Panc1 (cell line): ENCODE measurements around the gene KCNQ1OT1. TPM values are rescaled to one million over a fixed set of nuclear protein-coding genes. Genes with fewer than 3 reads are reported as not detected.

ENCODE experiments used
- ATAC-seq: fragments of 200-7000 bp; cut with Tn5 transposase; 2 replicates; pipeline ENCODE4 v1.9.1; 2020; ENCODE audit warnings: mild to moderate bottlenecking, moderate library complexity
- BruUV-seq: library from RNA; stranded (reverse); fragments of 400-500 nt; replicated peaks from 2 replicates; lab custom pipeline; 2021; lab: Mats Ljungman, UMichigan
- CTCF ChIA-PET: fragments of 300-600 bp; sonication (Branson Sonifier 250); formaldehyde crosslinking; loops from one replicate; lab custom pipeline; 2022; ENCODE audit warnings: antibody characterized with exemption; lab: Charles Lee
- POLR2A ChIA-PET: fragments of 300-600 bp; sonication (Branson Sonifier 250); formaldehyde crosslinking; loops from one replicate; lab custom pipeline; 2022; ENCODE audit warnings: antibody characterized with exemption; lab: Charles Lee
- DNase-seq: peaks from one replicate; pipeline ENCODE4 v3.0.0-alpha.2; 2010; ENCODE audit warnings: low read depth, low spot score
- H3K27ac ChIP-seq: 2 replicates; pipeline ENCODE4 v1.5.1; 2011; ENCODE audit warnings: mild to moderate bottlenecking, low read length, inconsistent platforms
- H3K27me3 ChIP-seq: fragments of 200-500 bp; sonication (Bioruptor generic); 2 replicates; pipeline ENCODE4 v1.6.0; 2014; ENCODE audit warnings: low read length, inconsistent platforms; ENCODE audit not compliant: control insufficient read depth, insufficient read depth
- H3K36me3 ChIP-seq: fragments of 200-500 bp; sonication (Bioruptor generic); 2 replicates; pipeline ENCODE4 v1.5.1; 2014; ENCODE audit warnings: inconsistent platforms, mild to moderate bottlenecking, low read length, moderate library complexity; ENCODE audit not compliant: control insufficient read depth, insufficient read depth
- H3K4me1 ChIP-seq: 2 replicates; pipeline ENCODE4 v1.5.1; 2011; ENCODE audit warnings: inconsistent platforms, mild to moderate bottlenecking, low read length, moderate library complexity; ENCODE audit not compliant: control insufficient read depth, insufficient read depth
- H3K4me3 ChIP-seq, 2 experiments: 2 replicates each; pipeline ENCODE4 v1.5.1; 2011 to 2012; ENCODE audit warnings: low read depth in 2 of 2, low read length in 2 of 2, mild to moderate bottlenecking in 2 of 2, inconsistent platforms in 1 of 2, moderate library complexity in 1 of 2
- H3K9me3 ChIP-seq: fragments of 200-500 bp; sonication (Bioruptor generic); 2 replicates; pipeline ENCODE4 v1.5.1; 2014; ENCODE audit warnings: low read depth, mild to moderate bottlenecking, inconsistent platforms, low read length, moderate library complexity; ENCODE audit not compliant: control insufficient read depth, insufficient read depth
- POLR2AphosphoS5 ChIP-seq: IDR thresholded peaks from 2 replicates; pipeline ENCODE4 v1.6.1; 2012; ENCODE audit warnings: mild to moderate bottlenecking, low read depth, low read length, moderate library complexity
- SIN3A ChIP-seq: IDR thresholded peaks from 2 replicates; pipeline ENCODE4 v1.6.1; 2012; ENCODE audit warnings: low read depth, mild to moderate bottlenecking, low read length, moderate library complexity, borderline replicate concordance; ENCODE audit not compliant: insufficient read depth
- TCF7L2 ChIP-seq: IDR thresholded peaks from 2 replicates; pipeline ENCODE4 v1.6.1; 2011; ENCODE audit warnings: mild to moderate bottlenecking, low read depth, low read length, inconsistent platforms
- in situ Hi-C: cut with HindIII; loops from 2 replicates; pipeline ENCODE4 v1.10.0; 2016; ENCODE audit warnings: low sequenced_read_pairs, low pct_unique_long_range_greater_than_20kb
- intact Hi-C: fragments of 100-400 bp; cut with micrococcal nuclease; formaldehyde crosslinking; loops from one replicate; pipeline ENCODE4 v1.10.0; 2022; ENCODE audit not compliant: unreplicated experiment
- total RNA-seq: library from RNA; stranded (reverse); gene quantifications from one replicate; pipeline ENCODE4 v1.2.1, GENCODE V29; 2021; ENCODE audit not compliant: unreplicated experiment
- TF ChIP-seq, protein P1 (sequence below): fragments of 450-650 bp; IDR thresholded peaks from 2 replicates; pipeline ENCODE4 v1.5.1; 2017; ENCODE audit warnings: mild to moderate bottlenecking
- TF ChIP-seq, protein P2 (sequence below), 2 experiments: IDR thresholded peaks; 2 replicates each; pipeline ENCODE4 v1.6.1; 2011 to 2012; ENCODE audit warnings: low read depth in 2 of 2, control low read depth in 1 of 2, low read length in 1 of 2, mild to moderate bottlenecking in 1 of 2, moderate library complexity in 1 of 2; ENCODE audit not compliant: insufficient read depth in 1 of 2

KCNQ1OT1 gene
- total RNA-seq, 1 experiment from 2014 or later: 1.3 TPM

DNA sequence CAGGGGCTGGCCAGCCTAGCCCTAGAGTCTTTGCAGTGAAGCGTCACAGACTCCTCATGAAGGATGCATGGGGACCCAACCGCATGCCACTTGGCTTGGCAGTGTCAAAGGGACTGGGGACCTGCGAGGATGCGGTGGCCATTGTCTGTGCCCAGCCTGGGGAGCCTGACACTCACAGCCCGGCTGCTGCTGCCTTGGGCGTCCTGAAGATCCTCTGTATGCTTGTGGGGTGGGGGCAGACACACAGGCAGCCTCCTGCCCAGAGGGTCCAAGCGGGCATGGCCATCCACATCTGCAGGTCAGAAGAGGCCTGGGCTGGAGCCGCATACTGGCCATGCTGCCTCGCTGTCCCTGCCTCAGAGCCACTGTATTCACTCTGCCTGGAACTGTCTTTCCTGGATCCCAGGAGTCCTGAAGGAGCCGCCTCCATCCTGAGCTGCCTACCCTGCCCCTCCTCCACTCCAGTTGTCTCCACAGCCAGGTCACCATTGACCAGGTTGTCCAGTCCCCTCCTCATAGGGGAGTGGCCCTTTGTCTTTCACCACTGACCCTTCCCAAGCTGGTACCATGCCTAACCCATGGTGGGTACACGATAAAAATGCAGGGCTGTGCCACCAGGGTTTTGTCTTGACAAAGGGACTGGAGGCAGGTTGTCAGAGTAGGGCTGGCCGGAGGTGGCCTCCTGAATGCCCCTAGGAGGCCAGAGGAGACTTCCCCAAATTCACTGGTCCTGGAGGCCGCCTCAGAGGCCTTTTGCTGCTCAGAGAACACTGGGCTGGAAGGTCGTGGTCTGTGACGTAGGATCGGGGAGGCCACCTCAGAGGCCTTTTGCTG, 107.0 kb downstream of the KCNQ1OT1 start:
- in situ Hi-C loops: no loop called here
- BruUV-seq: no TSS peak
- TF ChIP-seq, protein P1, sequence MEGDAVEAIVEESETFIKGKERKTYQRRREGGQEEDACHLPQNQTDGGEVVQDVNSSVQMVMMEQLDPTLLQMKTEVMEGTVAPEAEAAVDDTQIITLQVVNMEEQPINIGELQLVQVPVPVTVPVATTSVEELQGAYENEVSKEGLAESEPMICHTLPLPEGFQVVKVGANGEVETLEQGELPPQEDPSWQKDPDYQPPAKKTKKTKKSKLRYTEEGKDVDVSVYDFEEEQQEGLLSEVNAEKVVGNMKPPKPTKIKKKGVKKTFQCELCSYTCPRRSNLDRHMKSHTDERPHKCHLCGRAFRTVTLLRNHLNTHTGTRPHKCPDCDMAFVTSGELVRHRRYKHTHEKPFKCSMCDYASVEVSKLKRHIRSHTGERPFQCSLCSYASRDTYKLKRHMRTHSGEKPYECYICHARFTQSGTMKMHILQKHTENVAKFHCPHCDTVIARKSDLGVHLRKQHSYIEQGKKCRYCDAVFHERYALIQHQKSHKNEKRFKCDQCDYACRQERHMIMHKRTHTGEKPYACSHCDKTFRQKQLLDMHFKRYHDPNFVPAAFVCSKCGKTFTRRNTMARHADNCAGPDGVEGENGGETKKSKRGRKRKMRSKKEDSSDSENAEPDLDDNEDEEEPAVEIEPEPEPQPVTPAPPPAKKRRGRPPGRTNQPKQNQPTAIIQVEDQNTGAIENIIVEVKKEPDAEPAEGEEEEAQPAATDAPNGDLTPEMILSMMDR: no peak
- TF ChIP-seq SIN3A (no peak), TCF7L2 (no peak)

DNA sequence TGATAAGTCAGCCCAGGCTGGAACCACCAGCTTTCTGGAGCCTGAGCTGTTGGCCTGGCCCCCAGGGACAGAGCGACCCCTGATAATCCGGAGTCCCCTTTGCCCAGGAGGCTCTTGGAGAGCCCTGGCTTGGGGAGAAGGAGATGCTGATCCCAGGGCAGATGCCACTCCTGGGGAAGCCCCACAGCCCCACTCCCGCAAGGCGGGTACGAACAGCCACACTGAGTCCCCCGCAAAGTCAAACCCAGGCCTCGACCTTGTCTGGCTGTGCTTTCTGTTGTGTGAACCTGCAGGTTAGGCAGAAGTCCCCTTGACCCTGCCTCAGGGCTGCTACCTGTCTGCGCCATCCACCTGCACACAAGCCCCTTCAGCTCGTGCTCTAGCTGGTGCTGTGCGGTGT, 108.0 kb downstream of the KCNQ1OT1 start:
- no TSS peak for BruUV-seq
- ChIA-PET CTCF (no interaction called here), POLR2A (no interaction called here)
- H3K4me1 ChIP-seq: no peaks in the 10 kb centered on the region
- TF ChIP-seq POLR2AphosphoS5 (no peak), TCF7L2 (no peak), SIN3A (no peak)
- TF ChIP-seq, protein P1: no peak
- TF ChIP-seq, protein P2, sequence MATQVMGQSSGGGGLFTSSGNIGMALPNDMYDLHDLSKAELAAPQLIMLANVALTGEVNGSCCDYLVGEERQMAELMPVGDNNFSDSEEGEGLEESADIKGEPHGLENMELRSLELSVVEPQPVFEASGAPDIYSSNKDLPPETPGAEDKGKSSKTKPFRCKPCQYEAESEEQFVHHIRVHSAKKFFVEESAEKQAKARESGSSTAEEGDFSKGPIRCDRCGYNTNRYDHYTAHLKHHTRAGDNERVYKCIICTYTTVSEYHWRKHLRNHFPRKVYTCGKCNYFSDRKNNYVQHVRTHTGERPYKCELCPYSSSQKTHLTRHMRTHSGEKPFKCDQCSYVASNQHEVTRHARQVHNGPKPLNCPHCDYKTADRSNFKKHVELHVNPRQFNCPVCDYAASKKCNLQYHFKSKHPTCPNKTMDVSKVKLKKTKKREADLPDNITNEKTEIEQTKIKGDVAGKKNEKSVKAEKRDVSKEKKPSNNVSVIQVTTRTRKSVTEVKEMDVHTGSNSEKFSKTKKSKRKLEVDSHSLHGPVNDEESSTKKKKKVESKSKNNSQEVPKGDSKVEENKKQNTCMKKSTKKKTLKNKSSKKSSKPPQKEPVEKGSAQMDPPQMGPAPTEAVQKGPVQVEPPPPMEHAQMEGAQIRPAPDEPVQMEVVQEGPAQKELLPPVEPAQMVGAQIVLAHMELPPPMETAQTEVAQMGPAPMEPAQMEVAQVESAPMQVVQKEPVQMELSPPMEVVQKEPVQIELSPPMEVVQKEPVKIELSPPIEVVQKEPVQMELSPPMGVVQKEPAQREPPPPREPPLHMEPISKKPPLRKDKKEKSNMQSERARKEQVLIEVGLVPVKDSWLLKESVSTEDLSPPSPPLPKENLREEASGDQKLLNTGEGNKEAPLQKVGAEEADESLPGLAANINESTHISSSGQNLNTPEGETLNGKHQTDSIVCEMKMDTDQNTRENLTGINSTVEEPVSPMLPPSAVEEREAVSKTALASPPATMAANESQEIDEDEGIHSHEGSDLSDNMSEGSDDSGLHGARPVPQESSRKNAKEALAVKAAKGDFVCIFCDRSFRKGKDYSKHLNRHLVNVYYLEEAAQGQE (IDR thresholded peaks at IDR 0.05; ENCODE audit: insufficient read depth in 1 of 2, low read depth in 2 of 2, low read length in 1 of 2): no peak
- no peak for ATAC-seq
- no peaks in the 10 kb centered on the region for H3K9me3 ChIP-seq
- in situ Hi-C loops (no loop called here), intact Hi-C loops (no loop called here)
- H3K36me3 ChIP-seq: no peaks in the 10 kb centered on the region
- DNase-seq: no peak
- H3K4me3 ChIP-seq: no peak overlapping the region
- H3K27ac ChIP-seq: no peak overlapping the region
- H3K27me3 ChIP-seq: peaks cover 11% of the 10 kb centered on the region; the same call in 1 of the 2 replicates

More for the DNA sequence above, 107.0 kb downstream of the KCNQ1OT1 start:
- no peak for ATAC-seq
- H3K27me3 ChIP-seq: peaks cover 11% of the 10 kb centered on the region; the same call in 1 of the 2 replicates
- no peak overlapping the region for H3K27ac ChIP-seq
- no peak for DNase-seq
- H3K4me3 ChIP-seq: no peak overlapping the region
- intact Hi-C loops: no loop called here
- CTCF ChIA-PET: no interaction called here
- POLR2A ChIA-PET: no interaction called here
- no peaks in the 10 kb centered on the region for H3K36me3 ChIP-seq
- peaks cover 8% of the 10 kb centered on the region for H3K9me3 ChIP-seq
- H3K4me1 ChIP-seq: no peaks in the 10 kb centered on the region
